Measurements from ENCODE around the gene ZNF823. TPM values are rescaled to one million over a fixed set of nuclear protein-coding genes. Genes with fewer than 3 reads are reported as not detected.
"Not testable (repeated sequence)": the region's sequence is repeated elsewhere in the genome, so short reads cannot be mapped to it uniquely, and the experiment has no call there.

The ZNF823 gene
- total RNA-seq, 2 donors from 2014 or later = 2.6 to 4.0 TPM

GRCh38 chr19:11780431-11781020 lies 41.8 kb upstream of the ZNF823 start:
- TF ChIP-seq CTCF (IDR thresholded peaks at IDR 0.05) = no peak
- H3K27me3 ChIP-seq = no peaks in the 10 kb centered on the region
- peaks cover 42 to 82% of the 10 kb centered on the region in 2 donors for H3K9me3 ChIP-seq
- H3K4me3 ChIP-seq = no peak overlapping the region
- H3K36me3 ChIP-seq = peaks cover 57% of the 10 kb centered on the region
- no peak for DNase-seq (ENCODE audit: low spot score)
- no peak overlapping the region for H3K27ac ChIP-seq
- H3K4me1 ChIP-seq = no peaks in the 10 kb centered on the region

GRCh38 chr19:11776669-11777068 lies 37.9 kb upstream of the ZNF823 start:
- H3K4me1 ChIP-seq; H3K27me3 ChIP-seq; DNase-seq (ENCODE audit: low spot score); H3K27ac ChIP-seq; H3K4me3 ChIP-seq: not testable (repeated sequence)
- peaks cover 48% of the 10 kb centered on the region for H3K36me3 ChIP-seq
- peaks cover 21 to 66% of the 10 kb centered on the region in 2 donors for H3K9me3 ChIP-seq

- H3K36me3 ChIP-seq; H3K4me3 ChIP-seq; DNase-seq (ENCODE audit: low spot score); H3K27me3 ChIP-seq; H3K27ac ChIP-seq: not testable (repeated sequence)
- H3K9me3 ChIP-seq = peaks cover 0 to 30% of the 10 kb centered on the region in 2 donors
- H3K4me1 ChIP-seq = peaks cover 0 to 17% of the 10 kb centered on the region in 2 donors
Observed at GRCh38 chr19:11771520-11771919, 32.8 kb upstream of the ZNF823 start.

- H3K27me3 ChIP-seq = no peaks in the 10 kb centered on the region
- no peak overlapping the region for H3K4me3 ChIP-seq
- H3K4me1 ChIP-seq = peaks cover 0 to 20% of the 10 kb centered on the region in 2 donors
- H3K36me3 ChIP-seq = no peaks in the 10 kb centered on the region
- no peak overlapping the region for H3K27ac ChIP-seq
- DNase-seq (ENCODE audit: low spot score) = no peak
- TF ChIP-seq CTCF (IDR thresholded peaks at IDR 0.05) = no peak
- peaks cover 0 to 17% of the 10 kb centered on the region in 2 donors for H3K9me3 ChIP-seq
Observed at GRCh38 chr19:11769995-11770394, 31.2 kb upstream of the ZNF823 start.

- peak overlapping the region; percentile 78 to 93 for H3K4me3 ChIP-seq
- peak overlapping the region; percentile 92 to 94 for H3K27ac ChIP-seq
- no peaks in the 10 kb centered on the region for H3K36me3 ChIP-seq
- peaks cover 0 to 20% of the 10 kb centered on the region in 2 donors for H3K4me1 ChIP-seq
- H3K9me3 ChIP-seq = peaks cover 0 to 18% of the 10 kb centered on the region in 2 donors
- DNase-seq (ENCODE audit: low spot score) = peak; percentile 58
- H3K27me3 ChIP-seq = no peaks in the 10 kb centered on the region
- TF ChIP-seq CTCF (IDR thresholded peaks at IDR 0.05) = no peak
Observed at GRCh38 chr19:11767633-11768133, 28.9 kb upstream of the ZNF823 start.

GRCh38 chr19:11766597-11767591 lies 28.1 kb upstream of the ZNF823 start, which contains the start of gene ZNF441:
Gene ZNF441 (plus strand): TSS chr19:11767000. CDS start chr19:11767194, 194 bp downstream.
- peak within 1 kb of the TSS; percentile 78 to 93 for H3K4me3 ChIP-seq
- peak; percentile 99 for DNase-seq (ENCODE audit: low spot score)
- peak within 1 kb of the TSS; percentile 92 to 94 for H3K27ac ChIP-seq
- no peak for TF ChIP-seq CTCF (IDR thresholded peaks at IDR 0.05)
- peaks cover 0 to 10% of the 10 kb centered on the region in 2 donors for H3K9me3 ChIP-seq
- no peaks in the 10 kb centered on the region for H3K27me3 ChIP-seq
- H3K36me3 ChIP-seq = no peaks in the 10 kb centered on the region
- H3K4me1 ChIP-seq = peaks cover 0 to 20% of the 10 kb centered on the region in 2 donors

Measured in right atrium auricular region (tissue), 2 donors.